ENCODE measurements around the gene GRIN1. TPM values are rescaled to one million over a fixed set of nuclear protein-coding genes. Genes with fewer than 3 reads are reported as not detected.

Gene GRIN1
- total and polyA plus RNA-seq, 10 of the 15 experiments (the other 5 are each of a cell fraction or from before 2014, with no cell fraction given) = 0.05 to 0.10 (median 0.06) TPM; not detected in 6

GRCh38 chr9:137130176-137130755 is 8.7 kb upstream of the GRIN1 start:
- RAD21 ChIA-PET (ENCODE audit: unreplicated experiment) = interaction anchor here (1.3 to 3.6 kb wide), 5 partner anchors 21 to 95 kb away, joined by 3 to 54 read pairs (median 7); partner anchors contain the start of genes ANAPC2, CYSRT1 and SSNA1
- H3K27ac ChIP-seq (ENCODE audit: control insufficient read depth, insufficient read depth) = peak overlapping the region; percentile 82

More at GRCh38 chr9:137130176-137130755, 8.7 kb upstream of the GRIN1 start:
- TF ChIP-seq DPF2 (IDR thresholded peaks at IDR 0.05) (peak; percentile 58; the same call in 1 of the 2 replicates), ZBTB40 (IDR thresholded peaks at IDR 0.05; ENCODE audit: borderline replicate concordance) (no peak), BACH1 (IDR thresholded peaks at IDR 0.05; ENCODE audit: borderline replicate concordance) (peak; percentile 13; the same call in 1 of the 2 replicates), MLLT1 (IDR thresholded peaks at IDR 0.05) (no peak), GATAD2B (conservative IDR thresholded peaks at IDR 0.05; ENCODE audit: low read depth) (0 out of 2 replicates have a peak, but pooled peaks have one; percentile 9), NR2F1 (conservative IDR thresholded peaks at IDR 0.05) (peak; percentile 61; the same call in 1 of the 2 replicates), CHD4 (IDR thresholded peaks at IDR 0.05) (no peak), FOXK2 (IDR thresholded peaks at IDR 0.05) (no peak)
- TSS peak; percentile 66 for BruUV-seq (replicated peaks)
- intact Hi-C loops (cut with micrococcal nuclease; ENCODE audit: unreplicated experiment) (no loop called here), in situ Hi-C loops (cut with MboI) (no loop called here)
- H3K9me3 ChIP-seq (replicated peaks; ENCODE audit: control insufficient read depth, insufficient read depth, low read length) = no peaks in the 10 kb centered on the region
- H3K4me1 ChIP-seq (ENCODE audit: control insufficient read depth, insufficient read depth, low read length) = peaks cover 8% of the 10 kb centered on the region
- no peak for DNase-seq (ENCODE audit: low read depth, low spot score)
- no peak for FAIRE-seq
- H2AFZ ChIP-seq (ENCODE audit: control insufficient read depth, low read depth, low read length) = peak overlapping the region; percentile 88
- H3K4me3 ChIP-seq = peak overlapping the region; percentile 72
- ATAC-seq = peak; percentile 37
- peaks cover 35% of the 10 kb centered on the region for H3K79me2 ChIP-seq (ENCODE audit: control insufficient read depth, insufficient read depth, low read length)
- POLR2A ChIA-PET = interaction anchor here (0.6 to 7.7 kb wide), 18 partner anchors 10 to 321 kb away, joined by 3 to 166 read pairs (median 6); partner anchors contain the start of genes LRRC26, MAN1B1, RNF208 and TMEM210
- SMC1A ChIA-PET (ENCODE audit: uncharacterized antibody, unreplicated experiment) = interaction anchor here (0.7 to 2.8 kb wide), 6 partner anchors 8 to 340 kb away, joined by 3 to 28 read pairs (median 4); no protein-coding TSS in a partner anchor
- no peaks in the 10 kb centered on the region for H4K20me1 ChIP-seq (ENCODE audit: control insufficient read depth, insufficient read depth)
- peak overlapping the region; percentile 58 for H3K9ac ChIP-seq (ENCODE audit: control insufficient read depth, insufficient read depth, low read length)
- no peaks in the 10 kb centered on the region for H3K27me3 ChIP-seq (replicated peaks in 1 of 2; ENCODE audit: control insufficient read depth in 2 of 2, insufficient read depth in 2 of 2, low read length in 1 of 2)
- CTCF ChIA-PET = interaction anchor here (0.8 to 4.7 kb wide), 10 partner anchors 8 to 106 kb away, joined by 3 to 20 read pairs (median 4); partner anchors contain the start of genes GRIN1, MAN1B1 and SSNA1
- H3K4me2 ChIP-seq (ENCODE audit: control insufficient read depth, insufficient read depth) = peak overlapping the region; percentile 92
- H3K36me3 ChIP-seq (ENCODE audit: control insufficient read depth in 2 of 2, insufficient read depth in 2 of 2, low read length in 1 of 2) = no peaks in the 10 kb centered on the region
- 2% methylated on average over 57 of the region's 58 CpGs for WGBS (ENCODE audit: insufficient coverage, insufficient replicate concordance, low lambda C conversion rate, missing lambda C conversion rate)
